Ovary (tissue), 9 donors: ENCODE results near the gene CENPN. TPM values are rescaled to one million over a fixed set of nuclear protein-coding genes. Genes with fewer than 3 reads are reported as not detected.

Source experiments
- DNase-seq, 5 donors: peaks; one replicate each; pipeline ENCODE4 v3.0.0-alpha.2; 2019 to 2020
- H3K27ac ChIP-seq, 2 donors: fragments of 200-600 bp; one replicate each; pipeline versions ENCODE4 v1.5.1 to v1.8.0; 2019 to 2022
- H3K27me3 ChIP-seq: fragments of 200-600 bp; one replicate; pipeline ENCODE4 v1.8.0; 2022
- H3K36me3 ChIP-seq: fragments of 200-600 bp; sonication (generic); one replicate; pipeline ENCODE4 v1.5.1; 2019
- H3K4me1 ChIP-seq: one replicate; pipeline ENCODE4 v1.8.1; 2013; ENCODE audit warnings: mild to moderate bottlenecking, moderate library complexity; ENCODE audit not compliant: insufficient read depth
- H3K4me3 ChIP-seq: fragments of 200-600 bp; sonication (generic); one replicate; pipeline ENCODE4 v1.5.1; 2017
- H3K9me3 ChIP-seq, 2 donors: fragments of 200-600 bp in 1 of 2; sonication (generic) in 1 of 2; one replicate each; pipeline versions ENCODE4 v1.5.1 to v1.8.1; 2013 to 2019; ENCODE audit warnings: mild to moderate bottlenecking in 1 of 2, moderate library complexity in 1 of 2
- EP300 ChIP-seq: sonication (generic); formaldehyde crosslinking; IDR thresholded peaks from one replicate; pipeline ENCODE4 v1.6.1; 2017; ENCODE audit warnings: antibody characterized with exemption
- POLR2A ChIP-seq: fragments of 450-650 bp; IDR thresholded peaks from one replicate; pipeline ENCODE4 v1.6.1; 2017; ENCODE audit warnings: antibody characterized with exemption, mild to moderate bottlenecking, moderate library complexity
- WGBS, 3 donors: extraction: QIAGEN DNeasy Blood & Tissue Kit in 1 of 3; methylation state at CpG; one replicate each; pipeline versions ENCODE4 v1.1.5 to v1.1.7; 2013 to 2017; 5-methylcytosine and 5-hydroxymethylcytosine counted together
- intact Hi-C, 4 donors: fragments of 100-400 bp; cut with DNase I; formaldehyde crosslinking; loops; one replicate each; pipeline versions ENCODE4 v1.11.0 to v1.15.1; 2022 to 2023
- polyA plus RNA-seq, 2 donors: library from polyadenylated mRNA; stranded (reverse); fragments of 200-250 nt in 1 of 2; fragments of 350-450 nt in 1 of 2; fragmentation: Illumina TruSeq in 1 of 2; extraction: RNeasy Lipid Tissue Mini Kit (QIAGEN cat#74804) in 1 of 2; gene quantifications; one replicate each; pipeline ENCODE4 v1.2.3, GENCODE V29; 2013 to 2014
- total RNA-seq, 7 donors: library from RNA; depleted of rRNA in 2 of 7; stranded (reverse); fragments of >200 nt in 2 of 7; fragmentation: NEBNext Ultra II Directional in 3 of 7; extraction: Animal tissue kit (Norgen Biotek cat#: 25700) in 3 of 7; gene quantifications; one replicate each; pipeline versions ENCODE4 v1.1.0 to v1.2.4, GENCODE V29; 2016 to 2023
- TF ChIP-seq, protein P1 (sequence below), 3 donors: fragments of 450-650 bp in 2 of 3; fragments of 200-600 bp in 1 of 3; IDR thresholded peaks; one replicate each; pipeline versions ENCODE4 v1.5.1 to v1.8.0; 2016 to 2022; ENCODE audit warnings: antibody characterized with exemption in 3 of 3, mild to moderate bottlenecking in 1 of 3
- donor health status: DM: no; HTN: no; CAD: no; lungs with moderate emphysema.
- donor health status: DM: no; HTN: no; CAD: no.
- donor health status: Bipolar disorder and iron deficiency.
- donor health status: DM: yes; HTN: yes; CAD: no.
- donor health status: DM: no; HTN: no; CAD: no.
- donor health status: DM: yes; HTN: yes; CAD: no.

CENPN gene
- total and polyA plus RNA-seq, 9 donors, result 1.4 to 8.2 (median 2.8) TPM

DNA sequence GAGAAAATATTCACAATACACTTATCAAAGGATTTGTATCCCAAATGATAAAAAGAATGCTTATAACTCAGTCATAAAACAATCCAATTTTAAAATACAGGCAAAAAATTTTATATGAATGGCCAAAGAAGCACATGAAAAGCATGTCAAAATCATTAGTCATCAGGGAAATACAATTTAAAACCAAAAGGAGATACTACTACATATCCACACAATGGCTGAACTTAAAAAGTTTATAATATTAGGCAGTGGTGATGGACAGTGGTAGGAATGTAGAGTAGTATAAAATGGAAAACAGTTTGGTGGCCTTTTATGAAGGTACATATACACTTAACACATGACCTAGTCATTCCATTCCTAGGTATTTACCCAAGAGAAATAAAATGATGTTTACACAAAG, 12.6 kb upstream of the CENPN start:
- DNase-seq, result no peak
- TF ChIP-seq, protein P1, sequence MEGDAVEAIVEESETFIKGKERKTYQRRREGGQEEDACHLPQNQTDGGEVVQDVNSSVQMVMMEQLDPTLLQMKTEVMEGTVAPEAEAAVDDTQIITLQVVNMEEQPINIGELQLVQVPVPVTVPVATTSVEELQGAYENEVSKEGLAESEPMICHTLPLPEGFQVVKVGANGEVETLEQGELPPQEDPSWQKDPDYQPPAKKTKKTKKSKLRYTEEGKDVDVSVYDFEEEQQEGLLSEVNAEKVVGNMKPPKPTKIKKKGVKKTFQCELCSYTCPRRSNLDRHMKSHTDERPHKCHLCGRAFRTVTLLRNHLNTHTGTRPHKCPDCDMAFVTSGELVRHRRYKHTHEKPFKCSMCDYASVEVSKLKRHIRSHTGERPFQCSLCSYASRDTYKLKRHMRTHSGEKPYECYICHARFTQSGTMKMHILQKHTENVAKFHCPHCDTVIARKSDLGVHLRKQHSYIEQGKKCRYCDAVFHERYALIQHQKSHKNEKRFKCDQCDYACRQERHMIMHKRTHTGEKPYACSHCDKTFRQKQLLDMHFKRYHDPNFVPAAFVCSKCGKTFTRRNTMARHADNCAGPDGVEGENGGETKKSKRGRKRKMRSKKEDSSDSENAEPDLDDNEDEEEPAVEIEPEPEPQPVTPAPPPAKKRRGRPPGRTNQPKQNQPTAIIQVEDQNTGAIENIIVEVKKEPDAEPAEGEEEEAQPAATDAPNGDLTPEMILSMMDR (IDR thresholded peaks at IDR 0.05), result no peak
- TF ChIP-seq POLR2A, result no peak
- no peak for TF ChIP-seq EP300
- H3K36me3 ChIP-seq, result no peaks in the 10 kb centered on the region
- H3K27me3 ChIP-seq, result no peaks in the 10 kb centered on the region
- no peak overlapping the region for H3K4me3 ChIP-seq
- H3K9me3 ChIP-seq, result no peaks in the 10 kb centered on the region
- H3K4me1 ChIP-seq, result peaks cover 1% of the 10 kb centered on the region
- intact Hi-C loops, result no loop called here
- H3K27ac ChIP-seq, result no peak overlapping the region

DNA sequence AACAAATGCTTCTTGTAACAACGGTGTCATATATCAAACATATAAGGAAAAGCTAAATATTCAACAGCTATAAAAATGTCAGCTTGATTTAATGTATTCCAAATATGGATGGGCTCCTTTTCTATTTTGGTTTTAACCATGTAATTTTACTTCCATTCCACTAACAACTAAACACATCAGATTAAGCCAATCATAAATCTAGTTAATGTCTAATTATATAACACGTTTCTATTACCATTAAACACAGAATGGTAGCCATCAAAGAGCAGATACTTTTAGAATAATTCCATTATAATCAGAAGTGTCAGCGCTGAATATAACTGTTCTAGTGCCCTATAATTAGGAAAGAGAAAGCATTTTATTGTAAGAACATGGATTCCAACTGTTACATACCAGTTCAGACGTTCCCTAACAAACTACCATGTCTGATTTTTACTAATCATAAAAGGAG, 10.3 kb upstream of the CENPN start:
- no peaks in the 10 kb centered on the region for H3K9me3 ChIP-seq
- TF ChIP-seq, protein P1 (IDR thresholded peaks at IDR 0.05), result no peak
- TF ChIP-seq POLR2A (no peak), EP300 (no peak)
- no peaks in the 10 kb centered on the region for H3K36me3 ChIP-seq
- 25 to 39% (median 26%) methylated on average over 4 of the region's 4 CpGs for WGBS, 3 donors
- no peak for DNase-seq
- intact Hi-C loops, result no loop called here
- peaks cover 1% of the 10 kb centered on the region for H3K4me1 ChIP-seq
- H3K27me3 ChIP-seq, result no peaks in the 10 kb centered on the region
- H3K4me3 ChIP-seq, result no peak overlapping the region
- no peak overlapping the region for H3K27ac ChIP-seq

DNA sequence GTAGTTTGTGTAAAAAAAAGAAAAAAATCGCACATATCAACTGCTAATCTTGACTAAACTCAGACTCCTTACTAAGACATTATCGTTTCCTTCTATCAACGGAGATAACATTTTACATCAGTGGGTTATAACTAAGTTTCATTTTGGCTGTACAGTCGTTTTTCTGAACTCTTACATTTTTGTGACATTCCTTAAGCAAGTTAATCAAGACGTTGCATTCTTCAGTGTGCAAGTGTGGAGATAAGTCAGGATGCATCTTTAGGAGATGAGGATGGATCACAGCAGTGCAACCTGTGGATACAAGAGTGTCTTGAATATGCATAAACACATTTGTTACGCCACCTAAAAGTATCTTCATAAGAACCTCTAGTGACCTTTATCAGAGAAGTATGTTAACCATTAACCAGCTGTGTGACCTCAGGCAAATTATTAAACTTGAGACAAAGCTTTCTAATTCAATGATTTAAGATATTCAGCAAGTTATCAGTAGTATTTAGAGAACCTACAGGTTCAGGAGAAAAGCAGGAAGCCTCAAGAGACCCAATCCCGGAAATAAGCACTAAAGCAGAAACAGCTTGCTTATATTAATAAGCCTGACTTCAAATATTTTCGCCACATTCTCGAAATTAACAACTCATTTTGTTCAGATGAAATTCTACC, 9.7 kb upstream of the CENPN start:
- H3K4me3 ChIP-seq, result no peak overlapping the region
- DNase-seq, result no peak
- WGBS, 3 donors, result 26 to 31% (median 31%) methylated on average over 9 of the region's 9 CpGs
- H3K9me3 ChIP-seq, result no peaks in the 10 kb centered on the region
- H3K27me3 ChIP-seq, result no peaks in the 10 kb centered on the region
- TF ChIP-seq EP300 (no peak), POLR2A (no peak)
- TF ChIP-seq, protein P1 (IDR thresholded peaks at IDR 0.05), result no peak
- H3K4me1 ChIP-seq, result peaks cover 1% of the 10 kb centered on the region
- H3K27ac ChIP-seq, result no peak overlapping the region
- intact Hi-C loops, result no loop called here
- no peaks in the 10 kb centered on the region for H3K36me3 ChIP-seq

DNA sequence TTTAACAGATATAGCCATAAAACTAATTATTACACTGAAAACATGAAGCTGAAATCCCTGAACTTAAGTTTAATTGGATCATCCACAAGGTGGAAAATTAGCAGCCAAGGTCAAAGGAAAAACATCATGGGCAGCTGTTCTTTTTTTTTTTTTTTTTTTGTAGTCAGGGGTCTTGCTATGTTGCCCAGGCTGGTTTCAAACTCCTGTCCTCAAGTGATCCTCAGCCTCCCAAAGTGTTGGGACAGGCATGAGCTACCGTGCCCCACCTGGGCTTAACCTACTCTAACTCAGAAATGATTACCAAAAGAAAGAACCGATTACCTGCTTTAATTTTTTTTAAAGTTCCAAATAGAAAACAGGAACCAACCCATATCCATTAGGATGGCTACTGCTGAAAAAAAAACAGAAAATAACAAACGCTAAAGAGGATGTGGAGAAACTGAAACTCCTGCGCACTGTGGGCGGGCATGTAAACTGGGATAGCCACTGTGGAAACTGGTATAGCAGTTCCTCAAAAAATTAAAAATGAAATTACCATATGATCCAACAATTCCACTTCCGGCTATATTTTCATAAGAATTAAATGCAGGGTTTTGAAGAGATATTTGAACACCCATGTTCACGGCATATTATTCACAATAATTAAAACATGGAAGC, 8.9 kb upstream of the CENPN start:
- Histone ChIP-seq H3K27ac (no peak overlapping the region), H3K4me3 (no peak overlapping the region), H3K36me3 (no peaks in the 10 kb centered on the region), H3K27me3 (no peaks in the 10 kb centered on the region), H3K4me1 (peaks cover 1% of the 10 kb centered on the region), H3K9me3 (no peaks in the 10 kb centered on the region)
- WGBS, 3 donors, result 92 to 95% (median 94%) methylated on average over 7 of the region's 7 CpGs
- TF ChIP-seq, protein P1 (IDR thresholded peaks at IDR 0.05), result no peak
- TF ChIP-seq POLR2A (no peak), EP300 (no peak)
- no peak for DNase-seq
- intact Hi-C loops, result no loop called here
